ENCODE results near the gene ATXN10. TPM values are rescaled to one million over a fixed set of nuclear protein-coding genes. Genes with fewer than 3 reads are reported as not detected.
A peak's percentile ranks its signal among the peaks of the same experiment; 100 is the strongest.

The ATXN10 gene
- total and polyA plus RNA-seq, 2 experiments from 2014 or later = 99.0 to 163 TPM

DNA sequence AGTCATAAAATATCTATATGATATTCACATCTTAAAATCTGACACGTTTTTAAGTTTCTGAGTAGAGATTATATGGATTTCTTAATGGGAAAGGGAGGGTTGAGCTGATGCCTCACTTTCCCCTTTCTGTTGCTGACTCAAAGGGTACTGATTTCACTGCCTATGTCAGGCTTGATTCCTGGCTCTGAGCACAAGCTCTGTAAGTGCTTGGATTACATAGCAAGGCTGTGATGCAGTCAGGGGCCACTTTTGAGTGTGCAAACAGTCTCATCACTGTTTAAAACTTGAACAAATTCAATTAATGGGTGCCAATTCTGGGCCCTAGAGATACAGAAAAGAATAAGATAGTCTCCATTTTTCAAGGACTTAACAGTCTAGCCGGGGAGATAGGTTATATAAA, 14.4 kb downstream of the ATXN10 start:
- no peak for DNase-seq (ENCODE audit: low spot score)
- Histone ChIP-seq H3K79me2 (replicated peaks; ENCODE audit: insufficient read depth) (peaks cover 100% of the 10 kb centered on the region), H3K4me3 (no peak overlapping the region), H4K20me1 (replicated peaks; ENCODE audit: insufficient read depth) (peaks cover 64% of the 10 kb centered on the region), H3K27ac (ENCODE audit: low read depth) (0 out of 2 replicates have a peak overlapping the region, but pooled peaks have one; percentile 8), H3F3A (replicated peaks; ENCODE audit: low read depth) (no peaks in the 10 kb centered on the region), H3K4me1 (ENCODE audit: insufficient read depth) (peaks cover 19% of the 10 kb centered on the region), H3K27me3 (ENCODE audit: insufficient read depth) (no peaks in the 10 kb centered on the region), H2AFZ (no peak overlapping the region), H3K36me3 (ENCODE audit: insufficient read depth) (no peaks in the 10 kb centered on the region), H3K9me2 (ENCODE audit: insufficient read depth) (no peaks in the 10 kb centered on the region), H3K4me2 (no peak overlapping the region)
- Mint-ChIP-seq H3K27me3 (ENCODE audit: insufficient read depth, low read depth, poor library complexity) (peaks cover 2% of the 10 kb centered on the region), H3K9me3 (no peaks in the 10 kb centered on the region), H3K27ac (no peak overlapping the region), H3K4me1 (peaks cover 14% of the 10 kb centered on the region), H3K4me3 (no peak overlapping the region), H3K36me3 (ENCODE audit: low read depth) (peaks cover 13% of the 10 kb centered on the region)
- no peak for ATAC-seq
- TF ChIP-seq EZH2 (IDR thresholded peaks at IDR 0.05; ENCODE audit: low read depth, unreplicated experiment) (no peak), EZH2phosphoT487 (IDR thresholded peaks at IDR 0.05; ENCODE audit: unreplicated experiment) (no peak), CREB1 (CRISPR knock-in tag; IDR thresholded peaks at IDR 0.05; ENCODE audit: low read depth) (no peak), STAT1 (IDR thresholded peaks at IDR 0.05; ENCODE audit: unreplicated experiment) (no peak), POLR2AphosphoS5 (IDR thresholded peaks at IDR 0.05; ENCODE audit: low read depth) (no peak)
- TF ChIP-seq, protein P1, sequence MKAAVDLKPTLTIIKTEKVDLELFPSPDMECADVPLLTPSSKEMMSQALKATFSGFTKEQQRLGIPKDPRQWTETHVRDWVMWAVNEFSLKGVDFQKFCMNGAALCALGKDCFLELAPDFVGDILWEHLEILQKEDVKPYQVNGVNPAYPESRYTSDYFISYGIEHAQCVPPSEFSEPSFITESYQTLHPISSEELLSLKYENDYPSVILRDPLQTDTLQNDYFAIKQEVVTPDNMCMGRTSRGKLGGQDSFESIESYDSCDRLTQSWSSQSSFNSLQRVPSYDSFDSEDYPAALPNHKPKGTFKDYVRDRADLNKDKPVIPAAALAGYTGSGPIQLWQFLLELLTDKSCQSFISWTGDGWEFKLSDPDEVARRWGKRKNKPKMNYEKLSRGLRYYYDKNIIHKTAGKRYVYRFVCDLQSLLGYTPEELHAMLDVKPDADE (IDR thresholded peaks at IDR 0.05) = no peak

DNA sequence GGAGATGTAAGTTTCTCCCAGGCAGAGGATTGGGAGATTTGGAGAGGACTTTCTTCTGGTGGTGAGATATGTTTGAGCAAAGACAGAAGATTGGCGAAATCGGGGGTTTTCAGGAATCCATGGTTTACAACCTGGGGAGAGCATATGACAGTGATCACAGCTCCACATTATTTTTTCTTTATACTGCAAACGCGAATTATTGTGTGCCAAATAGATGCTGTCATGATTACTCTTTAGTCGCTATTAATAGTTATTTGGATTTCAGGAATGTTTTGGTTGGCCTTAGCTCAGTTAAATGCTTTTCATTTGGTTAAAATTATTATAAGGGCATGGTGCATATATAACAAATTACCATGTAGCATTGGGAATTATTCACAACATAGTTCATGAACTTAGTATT, 15.2 kb downstream of the ATXN10 start:
- no peaks in the 10 kb centered on the region for H3K9me3 Mint-ChIP-seq
- peaks cover 17% of the 10 kb centered on the region for H3K36me3 Mint-ChIP-seq (ENCODE audit: low read depth)
- H3F3A ChIP-seq (replicated peaks; ENCODE audit: low read depth) = no peaks in the 10 kb centered on the region
- H3K4me3 ChIP-seq = no peak overlapping the region
- peaks cover 58% of the 10 kb centered on the region for H4K20me1 ChIP-seq (replicated peaks; ENCODE audit: insufficient read depth)
- H3K27ac Mint-ChIP-seq = no peak overlapping the region; the same call in 1 of the 2 replicates
- H3K4me3 Mint-ChIP-seq = no peak overlapping the region
- H2AFZ ChIP-seq = no peak overlapping the region
- peaks cover 2% of the 10 kb centered on the region for H3K27me3 Mint-ChIP-seq (ENCODE audit: insufficient read depth, low read depth, poor library complexity)
- H3K4me2 ChIP-seq = no peak overlapping the region
- no peaks in the 10 kb centered on the region for H3K9me2 ChIP-seq (ENCODE audit: insufficient read depth)
- no peak overlapping the region for H3K27ac ChIP-seq (ENCODE audit: low read depth)
- DNase-seq (ENCODE audit: low spot score) = no peak
- no peaks in the 10 kb centered on the region for H3K36me3 ChIP-seq (ENCODE audit: insufficient read depth)
- H3K4me1 ChIP-seq (ENCODE audit: insufficient read depth) = peaks cover 19% of the 10 kb centered on the region
- peaks cover 14% of the 10 kb centered on the region for H3K4me1 Mint-ChIP-seq
- ATAC-seq = no peak
- peaks cover 100% of the 10 kb centered on the region for H3K79me2 ChIP-seq (replicated peaks; ENCODE audit: insufficient read depth)
- H3K27me3 ChIP-seq (ENCODE audit: insufficient read depth) = no peaks in the 10 kb centered on the region
- TF ChIP-seq, protein P2, sequence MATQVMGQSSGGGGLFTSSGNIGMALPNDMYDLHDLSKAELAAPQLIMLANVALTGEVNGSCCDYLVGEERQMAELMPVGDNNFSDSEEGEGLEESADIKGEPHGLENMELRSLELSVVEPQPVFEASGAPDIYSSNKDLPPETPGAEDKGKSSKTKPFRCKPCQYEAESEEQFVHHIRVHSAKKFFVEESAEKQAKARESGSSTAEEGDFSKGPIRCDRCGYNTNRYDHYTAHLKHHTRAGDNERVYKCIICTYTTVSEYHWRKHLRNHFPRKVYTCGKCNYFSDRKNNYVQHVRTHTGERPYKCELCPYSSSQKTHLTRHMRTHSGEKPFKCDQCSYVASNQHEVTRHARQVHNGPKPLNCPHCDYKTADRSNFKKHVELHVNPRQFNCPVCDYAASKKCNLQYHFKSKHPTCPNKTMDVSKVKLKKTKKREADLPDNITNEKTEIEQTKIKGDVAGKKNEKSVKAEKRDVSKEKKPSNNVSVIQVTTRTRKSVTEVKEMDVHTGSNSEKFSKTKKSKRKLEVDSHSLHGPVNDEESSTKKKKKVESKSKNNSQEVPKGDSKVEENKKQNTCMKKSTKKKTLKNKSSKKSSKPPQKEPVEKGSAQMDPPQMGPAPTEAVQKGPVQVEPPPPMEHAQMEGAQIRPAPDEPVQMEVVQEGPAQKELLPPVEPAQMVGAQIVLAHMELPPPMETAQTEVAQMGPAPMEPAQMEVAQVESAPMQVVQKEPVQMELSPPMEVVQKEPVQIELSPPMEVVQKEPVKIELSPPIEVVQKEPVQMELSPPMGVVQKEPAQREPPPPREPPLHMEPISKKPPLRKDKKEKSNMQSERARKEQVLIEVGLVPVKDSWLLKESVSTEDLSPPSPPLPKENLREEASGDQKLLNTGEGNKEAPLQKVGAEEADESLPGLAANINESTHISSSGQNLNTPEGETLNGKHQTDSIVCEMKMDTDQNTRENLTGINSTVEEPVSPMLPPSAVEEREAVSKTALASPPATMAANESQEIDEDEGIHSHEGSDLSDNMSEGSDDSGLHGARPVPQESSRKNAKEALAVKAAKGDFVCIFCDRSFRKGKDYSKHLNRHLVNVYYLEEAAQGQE (IDR thresholded peaks at IDR 0.05; ENCODE audit: unreplicated experiment) = no peak
- TF ChIP-seq EZH2phosphoT487 (IDR thresholded peaks at IDR 0.05; ENCODE audit: unreplicated experiment) (no peak), ZNF114 (CRISPR knock-in tag; IDR thresholded peaks at IDR 0.05) (no peak), JUNB (IDR thresholded peaks at IDR 0.05; ENCODE audit: unreplicated experiment) (no peak), EZH2 (IDR thresholded peaks at IDR 0.05; ENCODE audit: low read depth, unreplicated experiment) (no peak), ZNF331 (CRISPR knock-in tag; IDR thresholded peaks at IDR 0.05; ENCODE audit: low read depth) (no peak), STAT1 (IDR thresholded peaks at IDR 0.05; ENCODE audit: unreplicated experiment) (no peak), NANOG (IDR thresholded peaks at IDR 0.05; ENCODE audit: borderline replicate concordance) (no peak), CREB1 (CRISPR knock-in tag; IDR thresholded peaks at IDR 0.05; ENCODE audit: low read depth) (no peak), POLR2AphosphoS5 (IDR thresholded peaks at IDR 0.05; ENCODE audit: low read depth) (no peak)
- TF ChIP-seq, protein P3, sequence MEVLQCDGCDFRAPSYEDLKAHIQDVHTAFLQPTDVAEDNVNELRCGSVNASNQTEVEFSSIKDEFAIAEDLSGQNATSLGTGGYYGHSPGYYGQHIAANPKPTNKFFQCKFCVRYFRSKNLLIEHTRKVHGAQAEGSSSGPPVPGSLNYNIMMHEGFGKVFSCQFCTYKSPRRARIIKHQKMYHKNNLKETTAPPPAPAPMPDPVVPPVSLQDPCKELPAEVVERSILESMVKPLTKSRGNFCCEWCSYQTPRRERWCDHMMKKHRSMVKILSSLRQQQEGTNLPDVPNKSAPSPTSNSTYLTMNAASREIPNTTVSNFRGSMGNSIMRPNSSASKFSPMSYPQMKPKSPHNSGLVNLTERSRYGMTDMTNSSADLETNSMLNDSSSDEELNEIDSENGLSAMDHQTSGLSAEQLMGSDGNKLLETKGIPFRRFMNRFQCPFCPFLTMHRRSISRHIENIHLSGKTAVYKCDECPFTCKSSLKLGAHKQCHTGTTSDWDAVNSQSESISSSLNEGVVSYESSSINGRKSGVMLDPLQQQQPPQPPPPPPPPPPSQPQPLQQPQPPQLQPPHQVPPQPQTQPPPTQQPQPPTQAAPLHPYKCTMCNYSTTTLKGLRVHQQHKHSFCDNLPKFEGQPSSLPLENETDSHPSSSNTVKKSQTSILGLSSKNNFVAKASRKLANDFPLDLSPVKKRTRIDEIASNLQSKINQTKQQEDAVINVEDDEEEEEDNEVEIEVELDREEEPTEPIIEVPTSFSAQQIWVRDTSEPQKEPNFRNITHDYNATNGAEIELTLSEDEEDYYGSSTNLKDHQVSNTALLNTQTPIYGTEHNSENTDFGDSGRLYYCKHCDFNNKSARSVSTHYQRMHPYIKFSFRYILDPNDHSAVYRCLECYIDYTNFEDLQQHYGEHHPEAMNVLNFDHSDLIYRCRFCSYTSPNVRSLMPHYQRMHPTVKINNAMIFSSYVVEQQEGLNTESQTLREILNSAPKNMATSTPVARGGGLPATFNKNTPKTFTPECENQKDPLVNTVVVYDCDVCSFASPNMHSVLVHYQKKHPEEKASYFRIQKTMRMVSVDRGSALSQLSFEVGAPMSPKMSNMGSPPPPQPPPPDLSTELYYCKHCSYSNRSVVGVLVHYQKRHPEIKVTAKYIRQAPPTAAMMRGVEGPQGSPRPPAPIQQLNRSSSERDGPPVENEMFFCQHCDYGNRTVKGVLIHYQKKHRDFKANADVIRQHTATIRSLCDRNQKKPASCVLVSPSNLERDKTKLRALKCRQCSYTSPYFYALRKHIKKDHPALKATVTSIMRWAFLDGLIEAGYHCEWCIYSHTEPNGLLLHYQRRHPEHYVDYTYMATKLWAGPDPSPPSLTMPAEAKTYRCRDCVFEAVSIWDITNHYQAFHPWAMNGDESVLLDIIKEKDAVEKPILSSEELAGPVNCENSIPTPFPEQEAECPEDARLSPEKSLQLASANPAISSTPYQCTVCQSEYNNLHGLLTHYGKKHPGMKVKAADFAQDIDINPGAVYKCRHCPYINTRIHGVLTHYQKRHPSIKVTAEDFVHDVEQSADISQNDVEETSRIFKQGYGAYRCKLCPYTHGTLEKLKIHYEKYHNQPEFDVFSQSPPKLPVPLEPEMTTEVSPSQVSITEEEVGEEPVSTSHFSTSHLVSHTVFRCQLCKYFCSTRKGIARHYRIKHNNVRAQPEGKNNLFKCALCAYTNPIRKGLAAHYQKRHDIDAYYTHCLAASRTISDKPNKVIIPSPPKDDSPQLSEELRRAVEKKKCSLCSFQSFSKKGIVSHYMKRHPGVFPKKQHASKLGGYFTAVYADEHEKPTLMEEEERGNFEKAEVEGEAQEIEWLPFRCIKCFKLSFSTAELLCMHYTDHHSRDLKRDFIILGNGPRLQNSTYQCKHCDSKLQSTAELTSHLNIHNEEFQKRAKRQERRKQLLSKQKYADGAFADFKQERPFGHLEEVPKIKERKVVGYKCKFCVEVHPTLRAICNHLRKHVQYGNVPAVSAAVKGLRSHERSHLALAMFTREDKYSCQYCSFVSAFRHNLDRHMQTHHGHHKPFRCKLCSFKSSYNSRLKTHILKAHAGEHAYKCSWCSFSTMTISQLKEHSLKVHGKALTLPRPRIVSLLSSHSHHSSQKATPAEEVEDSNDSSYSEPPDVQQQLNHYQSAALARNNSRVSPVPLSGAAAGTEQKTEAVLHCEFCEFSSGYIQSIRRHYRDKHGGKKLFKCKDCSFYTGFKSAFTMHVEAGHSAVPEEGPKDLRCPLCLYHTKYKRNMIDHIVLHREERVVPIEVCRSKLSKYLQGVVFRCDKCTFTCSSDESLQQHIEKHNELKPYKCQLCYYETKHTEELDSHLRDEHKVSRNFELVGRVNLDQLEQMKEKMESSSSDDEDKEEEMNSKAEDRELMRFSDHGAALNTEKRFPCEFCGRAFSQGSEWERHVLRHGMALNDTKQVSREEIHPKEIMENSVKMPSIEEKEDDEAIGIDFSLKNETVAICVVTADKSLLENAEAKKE (CRISPR knock-in tag; IDR thresholded peaks at IDR 0.05) = no peak

Measured in GM23338 (cell line).